GM23338 (cell line): Measurements from ENCODE around the gene DDRGK1.

ENCODE experiments used
- EZH2 ChIP-seq: fragments of 200-600 bp; sonication (generic); IDR thresholded peaks from one replicate; pipeline ENCODE4 v1.8.0; 2017; ENCODE audit warnings: antibody characterized with exemption, mild to moderate bottlenecking, low read depth; ENCODE audit not compliant: unreplicated experiment
- EZH2phosphoT487 ChIP-seq: fragments of 200-600 bp; sonication (generic); IDR thresholded peaks from one replicate; pipeline ENCODE4 v1.8.1; 2018; ENCODE audit warnings: antibody characterized with exemption; ENCODE audit not compliant: unreplicated experiment
- POLR2AphosphoS5 ChIP-seq: IDR thresholded peaks from 2 replicates; pipeline ENCODE4 v1.6.1; 2016; ENCODE audit warnings: antibody characterized with exemption, low read depth
- TF ChIP-seq, protein P1 (sequence below), 2 experiments: fragments of 200-600 bp in 1 of 2; sonication (generic) in 1 of 2; conservative IDR thresholded peaks; 2 replicates each; pipeline versions ENCODE4 v1.5.1 to v1.6.1; 2016 to 2017; ENCODE audit warnings: antibody characterized with exemption in 2 of 2, low read depth in 2 of 2, mild to moderate bottlenecking in 2 of 2, moderate library complexity in 1 of 2
- TF ChIP-seq, protein P2 (sequence below): IDR thresholded peaks from one replicate; pipeline ENCODE4 v1.6.1; 2018; ENCODE audit warnings: antibody characterized with exemption; ENCODE audit not compliant: unreplicated experiment

DNA sequence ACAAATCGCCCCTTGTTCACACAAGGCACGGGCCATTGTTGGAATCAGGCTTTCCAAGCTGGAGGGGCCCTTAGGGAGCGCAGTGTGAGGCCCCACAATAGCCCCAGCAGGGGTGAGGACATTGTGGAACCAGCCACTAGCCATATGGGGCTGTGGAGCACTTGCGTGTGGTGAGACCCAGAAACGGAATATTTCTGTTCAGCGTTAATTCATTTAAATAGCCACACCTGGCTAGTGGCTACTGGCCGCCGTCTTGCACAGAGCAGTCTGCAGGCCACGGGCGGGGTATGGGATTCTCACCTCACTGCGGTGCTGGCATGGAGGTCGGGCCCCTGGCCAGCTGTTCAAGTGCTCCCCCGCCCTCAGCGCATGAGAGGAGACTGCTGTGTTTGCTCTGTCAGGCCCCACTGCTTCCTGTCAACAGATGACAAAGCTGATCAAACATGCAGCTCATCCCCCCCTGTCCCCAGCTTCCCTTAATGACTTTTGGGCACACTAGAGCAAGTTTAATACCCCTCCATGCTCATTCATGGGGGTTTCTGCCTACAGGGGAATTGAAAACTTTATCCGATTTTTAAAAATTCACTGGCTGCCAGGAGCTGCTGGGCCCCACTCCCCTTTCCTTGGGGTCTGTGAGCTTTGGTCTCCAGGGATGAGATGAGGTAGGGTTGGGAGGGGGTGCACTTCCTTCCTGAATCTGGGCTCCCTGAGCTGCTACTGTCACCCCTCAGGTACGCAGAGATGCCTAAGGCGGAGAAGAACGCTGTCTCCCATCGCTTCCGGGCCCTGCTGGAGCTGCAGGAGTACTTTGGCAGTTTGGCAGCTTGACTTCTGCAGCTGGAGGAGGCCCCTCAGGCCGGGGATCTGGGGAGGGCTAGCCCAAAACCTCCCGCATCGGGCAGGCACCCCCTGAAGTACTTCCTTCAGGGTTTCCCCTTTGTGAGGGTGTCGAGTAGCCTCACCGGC is 18.4 kb upstream of the DDRGK1 start:
- TF ChIP-seq EZH2 (no peak), EZH2phosphoT487 (no peak), POLR2AphosphoS5 (no peak)
- TF ChIP-seq, protein P1, sequence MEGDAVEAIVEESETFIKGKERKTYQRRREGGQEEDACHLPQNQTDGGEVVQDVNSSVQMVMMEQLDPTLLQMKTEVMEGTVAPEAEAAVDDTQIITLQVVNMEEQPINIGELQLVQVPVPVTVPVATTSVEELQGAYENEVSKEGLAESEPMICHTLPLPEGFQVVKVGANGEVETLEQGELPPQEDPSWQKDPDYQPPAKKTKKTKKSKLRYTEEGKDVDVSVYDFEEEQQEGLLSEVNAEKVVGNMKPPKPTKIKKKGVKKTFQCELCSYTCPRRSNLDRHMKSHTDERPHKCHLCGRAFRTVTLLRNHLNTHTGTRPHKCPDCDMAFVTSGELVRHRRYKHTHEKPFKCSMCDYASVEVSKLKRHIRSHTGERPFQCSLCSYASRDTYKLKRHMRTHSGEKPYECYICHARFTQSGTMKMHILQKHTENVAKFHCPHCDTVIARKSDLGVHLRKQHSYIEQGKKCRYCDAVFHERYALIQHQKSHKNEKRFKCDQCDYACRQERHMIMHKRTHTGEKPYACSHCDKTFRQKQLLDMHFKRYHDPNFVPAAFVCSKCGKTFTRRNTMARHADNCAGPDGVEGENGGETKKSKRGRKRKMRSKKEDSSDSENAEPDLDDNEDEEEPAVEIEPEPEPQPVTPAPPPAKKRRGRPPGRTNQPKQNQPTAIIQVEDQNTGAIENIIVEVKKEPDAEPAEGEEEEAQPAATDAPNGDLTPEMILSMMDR (conservative IDR thresholded peaks at IDR 0.05; ENCODE audit: low read depth in 2 of 2) = no peak
- TF ChIP-seq, protein P2, sequence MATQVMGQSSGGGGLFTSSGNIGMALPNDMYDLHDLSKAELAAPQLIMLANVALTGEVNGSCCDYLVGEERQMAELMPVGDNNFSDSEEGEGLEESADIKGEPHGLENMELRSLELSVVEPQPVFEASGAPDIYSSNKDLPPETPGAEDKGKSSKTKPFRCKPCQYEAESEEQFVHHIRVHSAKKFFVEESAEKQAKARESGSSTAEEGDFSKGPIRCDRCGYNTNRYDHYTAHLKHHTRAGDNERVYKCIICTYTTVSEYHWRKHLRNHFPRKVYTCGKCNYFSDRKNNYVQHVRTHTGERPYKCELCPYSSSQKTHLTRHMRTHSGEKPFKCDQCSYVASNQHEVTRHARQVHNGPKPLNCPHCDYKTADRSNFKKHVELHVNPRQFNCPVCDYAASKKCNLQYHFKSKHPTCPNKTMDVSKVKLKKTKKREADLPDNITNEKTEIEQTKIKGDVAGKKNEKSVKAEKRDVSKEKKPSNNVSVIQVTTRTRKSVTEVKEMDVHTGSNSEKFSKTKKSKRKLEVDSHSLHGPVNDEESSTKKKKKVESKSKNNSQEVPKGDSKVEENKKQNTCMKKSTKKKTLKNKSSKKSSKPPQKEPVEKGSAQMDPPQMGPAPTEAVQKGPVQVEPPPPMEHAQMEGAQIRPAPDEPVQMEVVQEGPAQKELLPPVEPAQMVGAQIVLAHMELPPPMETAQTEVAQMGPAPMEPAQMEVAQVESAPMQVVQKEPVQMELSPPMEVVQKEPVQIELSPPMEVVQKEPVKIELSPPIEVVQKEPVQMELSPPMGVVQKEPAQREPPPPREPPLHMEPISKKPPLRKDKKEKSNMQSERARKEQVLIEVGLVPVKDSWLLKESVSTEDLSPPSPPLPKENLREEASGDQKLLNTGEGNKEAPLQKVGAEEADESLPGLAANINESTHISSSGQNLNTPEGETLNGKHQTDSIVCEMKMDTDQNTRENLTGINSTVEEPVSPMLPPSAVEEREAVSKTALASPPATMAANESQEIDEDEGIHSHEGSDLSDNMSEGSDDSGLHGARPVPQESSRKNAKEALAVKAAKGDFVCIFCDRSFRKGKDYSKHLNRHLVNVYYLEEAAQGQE = no peak
